GM12878 (cell line): ENCODE measurements around the gene RHOBTB1. TPM values are rescaled to one million over a fixed set of nuclear protein-coding genes. Genes with fewer than 3 reads are reported as not detected.

Experiments used
- ATAC-seq: fragments of 200-7000 bp; cut with Tn5 transposase; 3 replicates; pipeline ENCODE4 v1.9.1; 2020; ENCODE audit warnings: mild to moderate bottlenecking, moderate library complexity
- BruUV-seq: library from RNA; stranded (reverse); fragments of 400-500 nt; replicated peaks from 2 replicates; lab custom pipeline; 2021; lab: Mats Ljungman, UMichigan
- CTCF ChIA-PET: fragments of 300-600 bp; sonication (Branson Sonifier 250); formaldehyde crosslinking; extraction: SDS; loops from one replicate; lab custom pipeline; 2021; ENCODE audit warnings: inconsistent platforms; lab: Yijun Ruan, JAX
- POLR2A ChIA-PET: fragments of 350-600 bp; formaldehyde crosslinking; extraction: SDS; loops from one replicate; lab custom pipeline; 2021; ENCODE audit warnings: inconsistent platforms; lab: Charles Lee
- RAD21 ChIA-PET: fragments of 300-600 bp; sonication (Branson Sonifier 250); formaldehyde crosslinking; loops from one replicate; lab custom pipeline; 2023; ENCODE audit warnings: antibody characterized with exemption; ENCODE audit not compliant: unreplicated experiment; lab: Charles Lee
- SMC1A ChIA-PET: fragments of 300-600 bp; sonication (Branson Sonifier 250); formaldehyde crosslinking; loops from one replicate; lab custom pipeline; 2023; ENCODE audit not compliant: unreplicated experiment, uncharacterized antibody; lab: Charles Lee
- DNase-seq: peaks from one replicate; pipeline ENCODE4 v3.0.0-alpha.2; 2011; ENCODE audit warnings: low read depth, low spot score
- FAIRE-seq: peaks from 3 replicates; lab custom pipeline; 2011; peaks lifted over from hg19 to GRCh38; lab: Jason Lieb, UNC
- H2AFZ ChIP-seq: 2 replicates; pipeline ENCODE4 v1.6.0; 2011; ENCODE audit warnings: low read depth, low read length, control low read depth; ENCODE audit not compliant: control insufficient read depth
- H3K27ac ChIP-seq: 2 replicates; pipeline ENCODE4 v1.5.1; 2011; ENCODE audit warnings: control low read depth; ENCODE audit not compliant: control insufficient read depth, insufficient read depth
- H3K27me3 ChIP-seq, 2 experiments: replicated peaks in 1 of 2; 2 replicates each; pipeline versions ENCODE4 v1.6.0 to v1.6.1; 2011; ENCODE audit warnings: low read length in 1 of 2; ENCODE audit not compliant: control insufficient read depth in 2 of 2, insufficient read depth in 2 of 2
- H3K36me3 ChIP-seq, 2 experiments: 2 replicates each; pipeline ENCODE4 v1.5.1; 2011; ENCODE audit warnings: low read length in 1 of 2; ENCODE audit not compliant: control insufficient read depth in 2 of 2, insufficient read depth in 2 of 2
- H3K4me1 ChIP-seq: 2 replicates; pipeline ENCODE4 v1.6.1; 2011; ENCODE audit warnings: mild to moderate bottlenecking, low read length, moderate library complexity, mixed read lengths; ENCODE audit not compliant: control insufficient read depth, insufficient read depth
- H3K4me2 ChIP-seq: 2 replicates; pipeline ENCODE4 v1.6.0; 2011; ENCODE audit warnings: control low read depth; ENCODE audit not compliant: control insufficient read depth, insufficient read depth
- H3K4me3 ChIP-seq: fragments of 200-600 bp; sonication (generic); 2 replicates; pipeline ENCODE4 v1.5.1; 2016
- H3K79me2 ChIP-seq: 2 replicates; pipeline ENCODE4 v1.6.0; 2011; ENCODE audit warnings: low read length; ENCODE audit not compliant: control insufficient read depth, insufficient read depth
- H3K9ac ChIP-seq: 2 replicates; pipeline ENCODE4 v1.8.0; 2011; ENCODE audit warnings: low read length, control low read depth, mixed read lengths; ENCODE audit not compliant: control insufficient read depth, insufficient read depth
- H3K9me3 ChIP-seq: replicated peaks from 3 replicates; pipeline ENCODE4 v1.5.1; 2011; ENCODE audit warnings: mild to moderate bottlenecking, low read length; ENCODE audit not compliant: control insufficient read depth, insufficient read depth
- H4K20me1 ChIP-seq: 2 replicates; pipeline ENCODE4 v1.6.0; 2011; ENCODE audit not compliant: control insufficient read depth, insufficient read depth
- ASH2L ChIP-seq: fragments of 300-600, 200-600 bp; sonication (generic); IDR thresholded peaks from 2 replicates; pipeline ENCODE4 v1.6.1; 2017; ENCODE audit warnings: low read depth, mild to moderate bottlenecking, borderline replicate concordance
- CHD2 ChIP-seq: IDR thresholded peaks from 2 replicates; pipeline ENCODE4 v1.6.1; 2011; ENCODE audit warnings: low read depth, low read length, improper control_type of control experiment, borderline replicate concordance
- EP300 ChIP-seq, 2 experiments: fragments of 150-350 bp in 1 of 2; IDR thresholded peaks; 2 replicates each; pipeline ENCODE4 v1.6.1; 2011 to 2012; ENCODE audit warnings: low read depth in 2 of 2, low read length in 2 of 2, borderline replicate concordance in 1 of 2, improper control_type of control experiment in 1 of 2, inconsistent platforms in 1 of 2; ENCODE audit not compliant: control insufficient read depth in 1 of 2
- NFYB ChIP-seq: IDR thresholded peaks from 2 replicates; pipeline ENCODE4 v1.6.1; 2011; ENCODE audit warnings: low read depth, mild to moderate bottlenecking, low read length, improper control_type of control experiment, moderate library complexity; ENCODE audit not compliant: insufficient read depth
- NR2C1 ChIP-seq: fragments of 450-650 bp; IDR thresholded peaks from 2 replicates; pipeline ENCODE4 v1.6.1; 2017; ENCODE audit warnings: antibody characterized with exemption, mild to moderate bottlenecking, moderate library complexity
- SIX5 ChIP-seq: IDR thresholded peaks from 2 replicates; pipeline ENCODE4 v1.6.1; 2011; ENCODE audit warnings: mild to moderate bottlenecking, low read depth, low read length, moderate library complexity; ENCODE audit not compliant: severe bottlenecking
- STAT3 ChIP-seq: IDR thresholded peaks from 2 replicates; pipeline ENCODE4 v1.6.1; 2011; ENCODE audit warnings: low read depth, low read length, improper control_type of control experiment
- ZBED1 ChIP-seq: IDR thresholded peaks from 2 replicates; pipeline ENCODE4 v1.6.1; 2016; ENCODE audit warnings: borderline replicate concordance
- ZNF217 ChIP-seq: fragments of 450-650 bp; IDR thresholded peaks from 2 replicates; pipeline ENCODE4 v1.6.1; 2017; ENCODE audit warnings: antibody characterized with exemption, mild to moderate bottlenecking
- ZNF622 ChIP-seq: fragments of 450-650 bp; IDR thresholded peaks from 2 replicates; pipeline ENCODE4 v1.6.1; 2017; ENCODE audit warnings: mild to moderate bottlenecking, inconsistent platforms
- WGBS: methylation state at CpG from one replicate; pipeline ENCODE4 v1.1.6; 2016; ENCODE audit warnings: low lambda C conversion rate; ENCODE audit not compliant: insufficient replicate concordance, insufficient coverage; ENCODE audit errors: missing lambda C conversion rate; 5-methylcytosine and 5-hydroxymethylcytosine counted together
- in situ Hi-C: fragments of 300-500 bp; cut with MboI; formaldehyde crosslinking; loops from 9 replicates; pipeline ENCODE4 v1.14.3; 2018; ENCODE audit warnings: mixed read lengths
- intact Hi-C: fragments of 100-400 bp; cut with micrococcal nuclease; formaldehyde crosslinking; loops from one replicate; pipeline ENCODE4 v1.14.2; 2022; ENCODE audit not compliant: unreplicated experiment
- polyA plus RNA-seq, 11 experiments: library from polyadenylated mRNA; depleted of rRNA in 4 of 11; unstranded in 6 of 11; stranded (reverse) in 5 of 11; fragments of >200 nt; fragmentation: Nextera tagmentation in 4 of 11; fragmentation: Illumina TruSeq in 1 of 11; extraction: Ambion mirVana in 4 of 11; extraction: Trizol in 1 of 11; gene quantifications; 1 replicate in 1 of 11; 2 replicates in 10 of 11; pipeline versions ENCODE4 v1.2.1 to v1.2.3, GENCODE V29; 2011 to 2016; ENCODE audit warnings: inconsistent platforms in 2 of 11, missing spikeins in 2 of 11, low read depth in 1 of 11
- total RNA-seq, 4 experiments: library from RNA; depleted of rRNA in 3 of 4; stranded (reverse); fragments of >200 nt in 3 of 4; fragmentation: Illumina TruSeq in 1 of 4; extraction: Trizol in 1 of 4; gene quantifications; 2 replicates each; pipeline versions ENCODE4 v1.2.1 to v1.2.3, GENCODE V29; 2013 to 2021
- TF ChIP-seq, protein P1 (sequence below): IDR thresholded peaks from 2 replicates; pipeline ENCODE4 v1.6.1; 2011; ENCODE audit warnings: borderline replicate concordance, low read depth, mild to moderate bottlenecking, moderate library complexity, mixed read lengths, low read length; ENCODE audit not compliant: insufficient read depth; ENCODE audit errors: extremely low read length
- TF ChIP-seq, protein P2 (sequence below): fragments of 450-650 bp; IDR thresholded peaks from 2 replicates; pipeline ENCODE4 v1.6.1; 2017; ENCODE audit warnings: mild to moderate bottlenecking, low read depth, inconsistent platforms; ENCODE audit not compliant: poor library complexity, severe bottlenecking
- TF ChIP-seq, protein P3 (sequence below): fragments of 450-650 bp; IDR thresholded peaks from 2 replicates; pipeline ENCODE4 v1.6.1; 2018; ENCODE audit warnings: mild to moderate bottlenecking, low read depth, moderate library complexity; ENCODE audit not compliant: partially characterized antibody

The RHOBTB1 gene
- total and polyA plus RNA-seq, 10 of the 15 experiments (the other 5 are each of a cell fraction or from before 2014, with no cell fraction given): not detected

DNA sequence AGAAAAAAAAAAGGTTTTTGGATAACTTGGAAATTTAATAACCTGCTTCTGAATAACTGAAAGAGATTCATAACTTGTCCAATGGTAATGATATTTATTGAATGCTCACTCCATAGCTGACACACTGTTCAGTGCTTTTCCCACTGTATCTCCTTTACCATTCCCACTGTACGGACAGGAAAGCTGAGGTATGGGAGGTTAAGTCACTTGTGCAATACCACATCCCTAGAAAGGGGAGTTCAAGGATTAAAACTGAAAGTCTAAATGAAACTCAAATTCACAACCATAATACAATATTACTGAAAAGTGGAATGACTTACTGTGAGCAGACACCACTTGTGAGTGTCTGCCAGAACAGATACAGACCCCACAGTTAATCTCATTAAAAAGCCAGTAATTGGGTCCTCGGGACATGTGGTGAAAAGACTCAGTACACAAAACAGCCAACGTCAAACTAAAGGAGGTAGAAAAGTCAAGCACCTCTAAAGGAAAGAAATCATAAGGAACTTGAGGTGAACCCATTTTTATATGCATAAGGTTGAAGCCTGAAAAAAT is 13.8 kb upstream of the RHOBTB1 start (continued):
- TF ChIP-seq, protein P1, sequence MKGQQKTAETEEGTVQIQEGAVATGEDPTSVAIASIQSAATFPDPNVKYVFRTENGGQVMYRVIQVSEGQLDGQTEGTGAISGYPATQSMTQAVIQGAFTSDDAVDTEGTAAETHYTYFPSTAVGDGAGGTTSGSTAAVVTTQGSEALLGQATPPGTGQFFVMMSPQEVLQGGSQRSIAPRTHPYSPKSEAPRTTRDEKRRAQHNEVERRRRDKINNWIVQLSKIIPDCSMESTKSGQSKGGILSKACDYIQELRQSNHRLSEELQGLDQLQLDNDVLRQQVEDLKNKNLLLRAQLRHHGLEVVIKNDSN: no peak

DNA sequence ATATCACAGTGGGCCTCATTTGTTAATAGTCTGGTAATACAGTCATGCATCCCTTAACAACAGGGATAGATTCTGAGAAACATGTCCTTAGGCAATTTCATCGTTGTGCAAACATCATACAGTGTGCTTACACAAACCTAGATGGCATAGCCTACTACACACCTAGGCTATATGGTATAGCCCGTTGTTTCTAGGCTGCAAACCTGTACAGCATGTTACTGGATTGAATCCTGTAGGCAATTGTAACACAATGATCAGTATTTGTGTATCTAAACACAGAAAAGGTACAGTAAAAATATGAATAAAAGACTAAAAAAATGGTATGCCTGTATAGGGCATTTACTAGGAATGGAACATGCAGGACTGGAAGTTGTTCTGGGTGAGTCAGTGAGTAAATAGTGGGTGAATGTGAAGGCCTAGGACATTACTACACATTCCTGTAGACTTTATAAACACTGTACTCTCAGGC is 12.0 kb upstream of the RHOBTB1 start:
- intact Hi-C loops: no loop called here
- no peaks in the 10 kb centered on the region for H3K36me3 ChIP-seq
- SMC1A ChIA-PET: no interaction called here
- no peaks in the 10 kb centered on the region for H3K9me3 ChIP-seq
- CTCF ChIA-PET: no interaction called here
- DNase-seq (no peak), ATAC-seq (no peak), FAIRE-seq (no peak)
- TF ChIP-seq SIX5 (no peak), STAT3 (no peak), NR2C1 (no peak), EP300 (IDR thresholded peaks at IDR 0.05; ENCODE audit: borderline replicate concordance in 1 of 2, control insufficient read depth in 1 of 2, low read depth in 2 of 2, low read length in 2 of 2) (no peak), ZNF217 (no peak), ZNF622 (no peak), ZBED1 (no peak), NFYB (no peak), CHD2 (no peak), ASH2L (no peak)
- TF ChIP-seq, protein P2, sequence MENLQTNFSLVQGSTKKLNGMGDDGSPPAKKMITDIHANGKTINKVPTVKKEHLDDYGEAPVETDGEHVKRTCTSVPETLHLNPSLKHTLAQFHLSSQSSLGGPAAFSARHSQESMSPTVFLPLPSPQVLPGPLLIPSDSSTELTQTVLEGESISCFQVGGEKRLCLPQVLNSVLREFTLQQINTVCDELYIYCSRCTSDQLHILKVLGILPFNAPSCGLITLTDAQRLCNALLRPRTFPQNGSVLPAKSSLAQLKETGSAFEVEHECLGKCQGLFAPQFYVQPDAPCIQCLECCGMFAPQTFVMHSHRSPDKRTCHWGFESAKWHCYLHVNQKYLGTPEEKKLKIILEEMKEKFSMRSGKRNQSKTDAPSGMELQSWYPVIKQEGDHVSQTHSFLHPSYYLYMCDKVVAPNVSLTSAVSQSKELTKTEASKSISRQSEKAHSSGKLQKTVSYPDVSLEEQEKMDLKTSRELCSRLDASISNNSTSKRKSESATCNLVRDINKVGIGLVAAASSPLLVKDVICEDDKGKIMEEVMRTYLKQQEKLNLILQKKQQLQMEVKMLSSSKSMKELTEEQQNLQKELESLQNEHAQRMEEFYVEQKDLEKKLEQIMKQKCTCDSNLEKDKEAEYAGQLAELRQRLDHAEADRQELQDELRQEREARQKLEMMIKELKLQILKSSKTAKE: no peak
- TF ChIP-seq, protein P3, sequence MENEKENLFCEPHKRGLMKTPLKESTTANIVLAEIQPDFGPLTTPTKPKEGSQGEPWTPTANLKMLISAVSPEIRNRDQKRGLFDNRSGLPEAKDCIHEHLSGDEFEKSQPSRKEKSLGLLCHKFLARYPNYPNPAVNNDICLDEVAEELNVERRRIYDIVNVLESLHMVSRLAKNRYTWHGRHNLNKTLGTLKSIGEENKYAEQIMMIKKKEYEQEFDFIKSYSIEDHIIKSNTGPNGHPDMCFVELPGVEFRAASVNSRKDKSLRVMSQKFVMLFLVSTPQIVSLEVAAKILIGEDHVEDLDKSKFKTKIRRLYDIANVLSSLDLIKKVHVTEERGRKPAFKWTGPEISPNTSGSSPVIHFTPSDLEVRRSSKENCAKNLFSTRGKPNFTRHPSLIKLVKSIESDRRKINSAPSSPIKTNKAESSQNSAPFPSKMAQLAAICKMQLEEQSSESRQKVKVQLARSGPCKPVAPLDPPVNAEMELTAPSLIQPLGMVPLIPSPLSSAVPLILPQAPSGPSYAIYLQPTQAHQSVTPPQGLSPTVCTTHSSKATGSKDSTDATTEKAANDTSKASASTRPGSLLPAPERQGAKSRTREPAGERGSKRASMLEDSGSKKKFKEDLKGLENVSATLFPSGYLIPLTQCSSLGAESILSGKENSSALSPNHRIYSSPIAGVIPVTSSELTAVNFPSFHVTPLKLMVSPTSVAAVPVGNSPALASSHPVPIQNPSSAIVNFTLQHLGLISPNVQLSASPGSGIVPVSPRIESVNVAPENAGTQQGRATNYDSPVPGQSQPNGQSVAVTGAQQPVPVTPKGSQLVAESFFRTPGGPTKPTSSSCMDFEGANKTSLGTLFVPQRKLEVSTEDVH: no peak
- H3K27ac ChIP-seq: no peak overlapping the region
- 2% methylated on average over 2 of the region's 2 CpGs for WGBS
- no TSS peak for BruUV-seq
- RAD21 ChIA-PET: no interaction called here
- in situ Hi-C loops: no loop called here
- POLR2A ChIA-PET: interaction anchor here (0.7 kb wide), 1 partner anchor 91 kb away, joined by 3 read pairs; no protein-coding TSS in a partner anchor
- no peak overlapping the region for H3K4me3 ChIP-seq
- no peaks in the 10 kb centered on the region for H3K27me3 ChIP-seq
- no peaks in the 10 kb centered on the region for H4K20me1 ChIP-seq
- H3K9ac ChIP-seq: no peak overlapping the region
- no peaks in the 10 kb centered on the region for H3K4me1 ChIP-seq
- H3K4me2 ChIP-seq: no peak overlapping the region
- no peaks in the 10 kb centered on the region for H3K79me2 ChIP-seq
- H2AFZ ChIP-seq: no peak overlapping the region
